ENCODE results near the gene RPS15. TPM values are rescaled to one million over a fixed set of nuclear protein-coding genes. Genes with fewer than 3 reads are reported as not detected.
A peak's percentile ranks its signal among the peaks of the same experiment; 100 is the strongest.

Gene RPS15
- total and polyA plus RNA-seq, 9 of the 15 experiments (the other 6 are each of a cell fraction or from before 2014, with no cell fraction given), result 605 to 2,791 (median 957) TPM

GRCh38 chr19:1445185-1445931, 7.2 kb downstream of the RPS15 start (continued):
- TF ChIP-seq, protein P1, sequence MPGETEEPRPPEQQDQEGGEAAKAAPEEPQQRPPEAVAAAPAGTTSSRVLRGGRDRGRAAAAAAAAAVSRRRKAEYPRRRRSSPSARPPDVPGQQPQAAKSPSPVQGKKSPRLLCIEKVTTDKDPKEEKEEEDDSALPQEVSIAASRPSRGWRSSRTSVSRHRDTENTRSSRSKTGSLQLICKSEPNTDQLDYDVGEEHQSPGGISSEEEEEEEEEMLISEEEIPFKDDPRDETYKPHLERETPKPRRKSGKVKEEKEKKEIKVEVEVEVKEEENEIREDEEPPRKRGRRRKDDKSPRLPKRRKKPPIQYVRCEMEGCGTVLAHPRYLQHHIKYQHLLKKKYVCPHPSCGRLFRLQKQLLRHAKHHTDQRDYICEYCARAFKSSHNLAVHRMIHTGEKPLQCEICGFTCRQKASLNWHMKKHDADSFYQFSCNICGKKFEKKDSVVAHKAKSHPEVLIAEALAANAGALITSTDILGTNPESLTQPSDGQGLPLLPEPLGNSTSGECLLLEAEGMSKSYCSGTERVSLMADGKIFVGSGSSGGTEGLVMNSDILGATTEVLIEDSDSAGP (CRISPR knock-in tag; IDR thresholded peaks at IDR 0.05), result no peak
- no peak for TF ChIP-seq ZNF165 (CRISPR knock-in tag; IDR thresholded peaks at IDR 0.05; ENCODE audit: borderline replicate concordance)
- TF ChIP-seq, protein P2, sequence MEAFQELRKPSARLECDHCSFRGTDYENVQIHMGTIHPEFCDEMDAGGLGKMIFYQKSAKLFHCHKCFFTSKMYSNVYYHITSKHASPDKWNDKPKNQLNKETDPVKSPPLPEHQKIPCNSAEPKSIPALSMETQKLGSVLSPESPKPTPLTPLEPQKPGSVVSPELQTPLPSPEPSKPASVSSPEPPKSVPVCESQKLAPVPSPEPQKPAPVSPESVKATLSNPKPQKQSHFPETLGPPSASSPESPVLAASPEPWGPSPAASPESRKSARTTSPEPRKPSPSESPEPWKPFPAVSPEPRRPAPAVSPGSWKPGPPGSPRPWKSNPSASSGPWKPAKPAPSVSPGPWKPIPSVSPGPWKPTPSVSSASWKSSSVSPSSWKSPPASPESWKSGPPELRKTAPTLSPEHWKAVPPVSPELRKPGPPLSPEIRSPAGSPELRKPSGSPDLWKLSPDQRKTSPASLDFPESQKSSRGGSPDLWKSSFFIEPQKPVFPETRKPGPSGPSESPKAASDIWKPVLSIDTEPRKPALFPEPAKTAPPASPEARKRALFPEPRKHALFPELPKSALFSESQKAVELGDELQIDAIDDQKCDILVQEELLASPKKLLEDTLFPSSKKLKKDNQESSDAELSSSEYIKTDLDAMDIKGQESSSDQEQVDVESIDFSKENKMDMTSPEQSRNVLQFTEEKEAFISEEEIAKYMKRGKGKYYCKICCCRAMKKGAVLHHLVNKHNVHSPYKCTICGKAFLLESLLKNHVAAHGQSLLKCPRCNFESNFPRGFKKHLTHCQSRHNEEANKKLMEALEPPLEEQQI (IDR thresholded peaks at IDR 0.05), result no peak
- TF ChIP-seq ZFP36 (IDR thresholded peaks at IDR 0.05; ENCODE audit: low read depth, low read length, partially characterized antibody), result peak; percentile 78
- no peak for TF ChIP-seq BACH1 (tag; IDR thresholded peaks at IDR 0.05)
- TF ChIP-seq, protein P3, sequence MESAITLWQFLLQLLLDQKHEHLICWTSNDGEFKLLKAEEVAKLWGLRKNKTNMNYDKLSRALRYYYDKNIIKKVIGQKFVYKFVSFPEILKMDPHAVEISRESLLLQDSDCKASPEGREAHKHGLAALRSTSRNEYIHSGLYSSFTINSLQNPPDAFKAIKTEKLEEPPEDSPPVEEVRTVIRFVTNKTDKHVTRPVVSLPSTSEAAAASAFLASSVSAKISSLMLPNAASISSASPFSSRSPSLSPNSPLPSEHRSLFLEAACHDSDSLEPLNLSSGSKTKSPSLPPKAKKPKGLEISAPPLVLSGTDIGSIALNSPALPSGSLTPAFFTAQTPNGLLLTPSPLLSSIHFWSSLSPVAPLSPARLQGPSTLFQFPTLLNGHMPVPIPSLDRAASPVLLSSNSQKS (CRISPR knock-in tag; IDR thresholded peaks at IDR 0.05), result no peak
- TF ChIP-seq JUND (IDR thresholded peaks at IDR 0.05; ENCODE audit: borderline replicate concordance, low read depth, low read length), result no peak
- TF ChIP-seq JUND (tag; IDR thresholded peaks at IDR 0.05; ENCODE audit: borderline replicate concordance, low read depth, low read length), result no peak; the same call in 2 of the 3 replicates
- no peak for TF ChIP-seq FOXK1 (CRISPR knock-in tag; IDR thresholded peaks at IDR 0.05; ENCODE audit: borderline replicate concordance)
- TF ChIP-seq, protein P4, sequence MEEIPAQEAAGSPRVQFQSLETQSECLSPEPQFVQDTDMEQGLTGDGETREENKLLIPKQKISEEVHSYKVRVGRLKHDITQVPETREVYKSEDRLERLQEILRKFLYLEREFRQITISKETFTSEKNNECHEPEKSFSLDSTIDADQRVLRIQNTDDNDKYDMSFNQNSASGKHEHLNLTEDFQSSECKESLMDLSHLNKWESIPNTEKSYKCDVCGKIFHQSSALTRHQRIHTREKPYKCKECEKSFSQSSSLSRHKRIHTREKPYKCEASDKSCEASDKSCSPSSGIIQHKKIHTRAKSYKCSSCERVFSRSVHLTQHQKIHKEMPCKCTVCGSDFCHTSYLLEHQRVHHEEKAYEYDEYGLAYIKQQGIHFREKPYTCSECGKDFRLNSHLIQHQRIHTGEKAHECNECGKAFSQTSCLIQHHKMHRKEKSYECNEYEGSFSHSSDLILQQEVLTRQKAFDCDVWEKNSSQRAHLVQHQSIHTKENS (CRISPR knock-in tag; IDR thresholded peaks at IDR 0.05), result no peak
- TF ChIP-seq KDM4B (IDR thresholded peaks at IDR 0.05; ENCODE audit: borderline replicate concordance in 2 of 2, low read depth in 1 of 2), result no peak
- TF ChIP-seq ZNF586 (CRISPR knock-in tag; conservative IDR thresholded peaks at IDR 0.05), result no peak
- no peak for TF ChIP-seq SMARCA4 (IDR thresholded peaks at IDR 0.05)
- TF ChIP-seq, protein P5, sequence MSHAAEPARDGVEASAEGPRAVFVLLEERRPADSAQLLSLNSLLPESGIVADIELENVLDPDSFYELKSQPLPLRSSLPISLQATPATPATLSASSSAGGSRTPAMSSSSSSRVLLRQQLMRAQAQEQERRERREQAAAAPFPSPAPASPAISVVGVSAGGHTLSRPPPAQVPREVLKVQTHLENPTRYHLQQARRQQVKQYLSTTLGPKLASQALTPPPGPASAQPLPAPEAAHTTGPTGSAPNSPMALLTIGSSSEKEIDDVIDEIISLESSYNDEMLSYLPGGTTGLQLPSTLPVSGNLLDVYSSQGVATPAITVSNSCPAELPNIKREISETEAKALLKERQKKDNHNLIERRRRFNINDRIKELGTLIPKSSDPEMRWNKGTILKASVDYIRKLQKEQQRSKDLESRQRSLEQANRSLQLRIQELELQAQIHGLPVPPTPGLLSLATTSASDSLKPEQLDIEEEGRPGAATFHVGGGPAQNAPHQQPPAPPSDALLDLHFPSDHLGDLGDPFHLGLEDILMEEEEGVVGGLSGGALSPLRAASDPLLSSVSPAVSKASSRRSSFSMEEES (CRISPR knock-in tag; IDR thresholded peaks at IDR 0.05), result no peak
- no peak for TF ChIP-seq NCOA1 (IDR thresholded peaks at IDR 0.05; ENCODE audit: low read depth)
- peak; percentile 69; the same call in 1 of the 2 replicates for TF ChIP-seq GATAD2B (IDR thresholded peaks at IDR 0.05; ENCODE audit: borderline replicate concordance)
- TF ChIP-seq PHF20 (IDR thresholded peaks at IDR 0.05; ENCODE audit: partially characterized antibody), result peak; percentile 47
- TF ChIP-seq MCM7 (IDR thresholded peaks at IDR 0.05), result no peak
- TF ChIP-seq, protein P6, sequence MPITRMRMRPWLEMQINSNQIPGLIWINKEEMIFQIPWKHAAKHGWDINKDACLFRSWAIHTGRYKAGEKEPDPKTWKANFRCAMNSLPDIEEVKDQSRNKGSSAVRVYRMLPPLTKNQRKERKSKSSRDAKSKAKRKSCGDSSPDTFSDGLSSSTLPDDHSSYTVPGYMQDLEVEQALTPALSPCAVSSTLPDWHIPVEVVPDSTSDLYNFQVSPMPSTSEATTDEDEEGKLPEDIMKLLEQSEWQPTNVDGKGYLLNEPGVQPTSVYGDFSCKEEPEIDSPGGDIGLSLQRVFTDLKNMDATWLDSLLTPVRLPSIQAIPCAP (CRISPR knock-in tag; IDR thresholded peaks at IDR 0.05; ENCODE audit: borderline replicate concordance), result no peak

All from K562 (cell line).